GM23338 (cell line): ENCODE measurements around the gene PIAS1. TPM values are rescaled to one million over a fixed set of nuclear protein-coding genes. Genes with fewer than 3 reads are reported as not detected.
A peak's percentile ranks its signal among the peaks of the same experiment; 100 is the strongest.

ENCODE experiments used
- ATAC-seq: fragments of 200-7000 bp; cut with Tn5 transposase; 3 replicates; pipeline ENCODE4 v1.9.1; 2020
- DNase-seq: peaks from one replicate; pipeline ENCODE4 v3.0.0-alpha.2; 2015; ENCODE audit warnings: low spot score
- H2AFZ ChIP-seq: fragments of 200-600 bp; sonication (generic); 2 replicates; pipeline ENCODE4 v1.8.0; 2016; ENCODE audit warnings: antibody characterized with exemption, mild to moderate bottlenecking, moderate library complexity
- H3F3A ChIP-seq: fragments of 200-600 bp; sonication (generic); replicated peaks from 2 replicates; pipeline ENCODE4 v1.8.0; 2017; ENCODE audit warnings: antibody characterized with exemption, mixed run types, low read depth
- H3K27ac ChIP-seq: fragments of 200-600 bp; sonication (generic); 2 replicates; pipeline ENCODE4 v1.6.1; 2016; ENCODE audit warnings: low read depth
- H3K27me3 ChIP-seq: fragments of 200-600 bp; sonication (generic); 2 replicates; pipeline ENCODE4 v1.8.0; 2016; ENCODE audit warnings: mild to moderate bottlenecking, mixed run types, moderate library complexity; ENCODE audit not compliant: insufficient read depth
- H3K36me3 ChIP-seq: fragments of 200-600 bp; sonication (generic); 2 replicates; pipeline ENCODE4 v1.8.0; 2016; ENCODE audit warnings: mild to moderate bottlenecking; ENCODE audit not compliant: insufficient read depth
- H3K4me1 ChIP-seq: fragments of 200-600 bp; sonication (generic); 2 replicates; pipeline ENCODE4 v1.8.0; 2016; ENCODE audit warnings: mild to moderate bottlenecking, moderate library complexity; ENCODE audit not compliant: insufficient read depth
- H3K4me2 ChIP-seq: fragments of 200-600 bp; sonication (generic); 2 replicates; pipeline ENCODE4 v1.7.1; 2017; ENCODE audit warnings: mixed run types
- H3K4me3 ChIP-seq: fragments of 200-600 bp; sonication (generic); 2 replicates; pipeline ENCODE4 v1.6.1; 2016; ENCODE audit warnings: mixed run types
- H3K79me2 ChIP-seq: fragments of 200-600 bp; sonication (generic); replicated peaks from 2 replicates; pipeline ENCODE4 v1.8.0; 2017; ENCODE audit warnings: mild to moderate bottlenecking; ENCODE audit not compliant: insufficient read depth
- H3K9me2 ChIP-seq: fragments of 200-600 bp; sonication (generic); 2 replicates; pipeline ENCODE4 v1.8.0; 2017; ENCODE audit not compliant: insufficient read depth
- H4K20me1 ChIP-seq: fragments of 200-600 bp; sonication (generic); replicated peaks from 2 replicates; pipeline ENCODE4 v1.8.0; 2017; ENCODE audit warnings: mild to moderate bottlenecking; ENCODE audit not compliant: insufficient read depth
- H3K27ac Mint-ChIP-seq: 2 replicates; pipeline ENCODE4 v1.8.0; 2020; ENCODE audit warnings: inconsistent platforms, mild to moderate bottlenecking, moderate library complexity, mixed read lengths
- H3K27me3 Mint-ChIP-seq: 3 replicates; pipeline ENCODE4 v1.8.0; 2022; ENCODE audit warnings: low read depth, mild to moderate bottlenecking, moderate library complexity, mixed read lengths, inconsistent platforms; ENCODE audit not compliant: insufficient read depth, poor library complexity
- H3K36me3 Mint-ChIP-seq: 3 replicates; pipeline ENCODE4 v1.8.0; 2021; ENCODE audit warnings: low read depth, mild to moderate bottlenecking, inconsistent platforms, moderate library complexity, mixed read lengths
- H3K4me1 Mint-ChIP-seq: 3 replicates; pipeline ENCODE4 v1.8.0; 2020; ENCODE audit warnings: mild to moderate bottlenecking, inconsistent platforms, mixed read lengths
- H3K4me3 Mint-ChIP-seq: 3 replicates; pipeline ENCODE4 v1.8.0; 2021; ENCODE audit warnings: moderate library complexity, mild to moderate bottlenecking, inconsistent platforms, mixed read lengths
- H3K9me3 Mint-ChIP-seq: 3 replicates; pipeline ENCODE4 v1.8.0; 2020; ENCODE audit warnings: moderate library complexity, mild to moderate bottlenecking, inconsistent platforms, mixed read lengths
- ETS1 ChIP-seq: IDR thresholded peaks from 2 replicates; pipeline ENCODE4 v1.6.1; 2016; ENCODE audit warnings: antibody characterized with exemption
- EZH2 ChIP-seq: fragments of 200-600 bp; sonication (generic); IDR thresholded peaks from one replicate; pipeline ENCODE4 v1.8.0; 2017; ENCODE audit warnings: antibody characterized with exemption, mild to moderate bottlenecking, low read depth; ENCODE audit not compliant: unreplicated experiment
- EZH2phosphoT487 ChIP-seq: fragments of 200-600 bp; sonication (generic); IDR thresholded peaks from one replicate; pipeline ENCODE4 v1.8.1; 2018; ENCODE audit warnings: antibody characterized with exemption; ENCODE audit not compliant: unreplicated experiment
- JUNB ChIP-seq: IDR thresholded peaks from one replicate; pipeline ENCODE4 v1.6.1; 2016; ENCODE audit warnings: antibody characterized with exemption; ENCODE audit not compliant: unreplicated experiment
- NANOG ChIP-seq: IDR thresholded peaks from 2 replicates; pipeline ENCODE4 v1.6.1; 2016; ENCODE audit warnings: antibody characterized with exemption, borderline replicate concordance
- POLR2AphosphoS5 ChIP-seq: IDR thresholded peaks from 2 replicates; pipeline ENCODE4 v1.6.1; 2016; ENCODE audit warnings: antibody characterized with exemption, low read depth
- STAT1 ChIP-seq: IDR thresholded peaks from one replicate; pipeline ENCODE4 v1.6.1; 2016; ENCODE audit warnings: antibody characterized with exemption; ENCODE audit not compliant: unreplicated experiment
- ZNF114 ChIP-seq: fragments of 250-450 bp; sonication (Bioruptor Pico); IDR thresholded peaks from 2 replicates; pipeline ENCODE4 v1.5.0; 2020; ENCODE audit warnings: mild to moderate bottlenecking, moderate library complexity
- ZNF331 ChIP-seq: fragments of 250-450 bp; sonication (Bioruptor Pico); IDR thresholded peaks from 2 replicates; pipeline ENCODE4 v1.5.0; 2020; ENCODE audit warnings: low read depth, mild to moderate bottlenecking, moderate library complexity
- polyA plus RNA-seq: library from polyadenylated mRNA; unstranded; fragments of >200 nt; fragmentation: Nextera tagmentation; extraction: Ambion mirVana; gene quantifications from 2 replicates; pipeline ENCODE4 v1.2.1, GENCODE V29; 2016
- total RNA-seq: library from RNA; depleted of rRNA; stranded (reverse); fragments of >200 nt; shearing (Covaris generic); gene quantifications from 2 replicates; pipeline ENCODE4 v1.2.3, GENCODE V29; 2014
- TF ChIP-seq, protein P1 (sequence below): fragments of 250-450 bp; sonication (Bioruptor Pico); IDR thresholded peaks from 2 replicates; pipeline ENCODE4 v1.5.0; 2020; ENCODE audit warnings: mild to moderate bottlenecking, moderate library complexity
- TF ChIP-seq, protein P2 (sequence below): IDR thresholded peaks from one replicate; pipeline ENCODE4 v1.6.1; 2018; ENCODE audit warnings: antibody characterized with exemption; ENCODE audit not compliant: unreplicated experiment

PIAS1 gene
- total and polyA plus RNA-seq, 2 experiments from 2014 or later, result 30.7 to 32.1 TPM

DNA sequence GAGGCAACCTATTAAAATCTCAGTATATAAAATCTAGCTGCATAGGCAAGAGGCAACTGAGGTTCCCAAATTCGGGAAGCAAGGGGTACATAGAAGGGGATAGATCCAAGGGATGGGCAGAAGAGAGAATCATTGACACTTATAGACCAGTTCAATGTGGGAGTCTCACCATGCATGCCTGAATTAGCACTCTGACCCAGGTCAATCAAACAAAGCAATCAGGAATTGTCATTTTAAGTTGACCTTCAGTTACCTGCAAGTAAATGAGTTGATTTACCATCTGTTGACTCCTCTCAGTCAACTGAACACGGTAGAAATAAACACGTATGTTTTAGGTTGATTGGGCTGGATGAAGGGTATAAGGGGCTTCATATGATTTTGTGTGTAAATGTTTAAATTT is 33.4 kb upstream of the PIAS1 start:
- Mint-ChIP-seq H3K4me1 (no peaks in the 10 kb centered on the region), H3K36me3 (no peaks in the 10 kb centered on the region), H3K9me3 (no peaks in the 10 kb centered on the region; the same call in 2 of the 3 replicates), H3K27ac (no peak overlapping the region), H3K4me3 (no peak overlapping the region), H3K27me3 (peaks cover 10% of the 10 kb centered on the region)
- H3K4me3 ChIP-seq, result no peak overlapping the region
- no peak for DNase-seq
- H3K9me2 ChIP-seq, result 0 out of 2 replicates have a peak, but pooled peaks cover 15% of the 10 kb centered on the region
- no peak for ATAC-seq
- H2AFZ ChIP-seq, result 0 out of 2 replicates have a peak overlapping the region, but pooled peaks have one; percentile 47
- no peak overlapping the region for H3K27ac ChIP-seq
- H3K4me1 ChIP-seq, result no peaks in the 10 kb centered on the region
- no peak overlapping the region for H3K4me2 ChIP-seq
- no peaks in the 10 kb centered on the region for H3F3A ChIP-seq
- H3K36me3 ChIP-seq, result no peaks in the 10 kb centered on the region
- no peaks in the 10 kb centered on the region for H3K79me2 ChIP-seq
- no peaks in the 10 kb centered on the region for H4K20me1 ChIP-seq
- no peaks in the 10 kb centered on the region for H3K27me3 ChIP-seq
- no peak for TF ChIP-seq ZNF114 (CRISPR knock-in tag)
- no peak for TF ChIP-seq EZH2
- no peak for TF ChIP-seq STAT1

DNA sequence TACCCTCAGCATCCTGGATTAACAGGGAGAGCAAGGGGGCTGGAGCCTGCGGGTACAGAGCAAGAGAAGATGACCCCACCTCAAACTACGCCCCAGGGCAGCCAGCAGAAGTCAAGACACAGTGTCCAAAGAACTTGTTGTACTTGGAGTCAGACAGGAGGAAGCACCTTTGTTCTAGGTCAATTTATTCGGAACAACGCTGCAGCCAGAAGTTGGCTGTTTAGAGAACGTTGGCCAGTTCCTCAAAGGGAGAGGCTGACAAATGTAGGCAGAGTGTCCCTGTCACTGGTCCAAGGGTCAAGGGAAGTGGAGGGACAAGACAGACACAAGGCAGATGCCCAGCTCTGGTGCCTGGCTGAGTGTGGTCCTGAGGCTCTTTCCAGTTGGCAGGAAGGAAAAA is 32.1 kb upstream of the PIAS1 start:
- Mint-ChIP-seq H3K27me3 (peaks cover 10% of the 10 kb centered on the region), H3K9me3 (no peaks in the 10 kb centered on the region; the same call in 2 of the 3 replicates), H3K27ac (no peak overlapping the region), H3K36me3 (no peaks in the 10 kb centered on the region), H3K4me3 (no peak overlapping the region), H3K4me1 (no peaks in the 10 kb centered on the region)
- ATAC-seq (no peak), DNase-seq (no peak)
- Histone ChIP-seq H3K4me3 (no peak overlapping the region), H3K27me3 (no peaks in the 10 kb centered on the region), H3F3A (no peaks in the 10 kb centered on the region), H3K9me2 (0 out of 2 replicates have a peak, but pooled peaks cover 15% of the 10 kb centered on the region), H3K4me2 (no peak overlapping the region), H3K79me2 (no peaks in the 10 kb centered on the region), H4K20me1 (no peaks in the 10 kb centered on the region), H3K27ac (no peak overlapping the region), H3K36me3 (no peaks in the 10 kb centered on the region), H3K4me1 (no peaks in the 10 kb centered on the region), H2AFZ (0 out of 2 replicates have a peak overlapping the region, but pooled peaks have one; percentile 14)
- TF ChIP-seq JUNB (no peak), STAT1 (no peak), NANOG (no peak), ETS1 (no peak), POLR2AphosphoS5 (no peak), ZNF331 (CRISPR knock-in tag) (no peak), EZH2phosphoT487 (no peak), ZNF114 (CRISPR knock-in tag) (no peak)
- TF ChIP-seq, protein P1, sequence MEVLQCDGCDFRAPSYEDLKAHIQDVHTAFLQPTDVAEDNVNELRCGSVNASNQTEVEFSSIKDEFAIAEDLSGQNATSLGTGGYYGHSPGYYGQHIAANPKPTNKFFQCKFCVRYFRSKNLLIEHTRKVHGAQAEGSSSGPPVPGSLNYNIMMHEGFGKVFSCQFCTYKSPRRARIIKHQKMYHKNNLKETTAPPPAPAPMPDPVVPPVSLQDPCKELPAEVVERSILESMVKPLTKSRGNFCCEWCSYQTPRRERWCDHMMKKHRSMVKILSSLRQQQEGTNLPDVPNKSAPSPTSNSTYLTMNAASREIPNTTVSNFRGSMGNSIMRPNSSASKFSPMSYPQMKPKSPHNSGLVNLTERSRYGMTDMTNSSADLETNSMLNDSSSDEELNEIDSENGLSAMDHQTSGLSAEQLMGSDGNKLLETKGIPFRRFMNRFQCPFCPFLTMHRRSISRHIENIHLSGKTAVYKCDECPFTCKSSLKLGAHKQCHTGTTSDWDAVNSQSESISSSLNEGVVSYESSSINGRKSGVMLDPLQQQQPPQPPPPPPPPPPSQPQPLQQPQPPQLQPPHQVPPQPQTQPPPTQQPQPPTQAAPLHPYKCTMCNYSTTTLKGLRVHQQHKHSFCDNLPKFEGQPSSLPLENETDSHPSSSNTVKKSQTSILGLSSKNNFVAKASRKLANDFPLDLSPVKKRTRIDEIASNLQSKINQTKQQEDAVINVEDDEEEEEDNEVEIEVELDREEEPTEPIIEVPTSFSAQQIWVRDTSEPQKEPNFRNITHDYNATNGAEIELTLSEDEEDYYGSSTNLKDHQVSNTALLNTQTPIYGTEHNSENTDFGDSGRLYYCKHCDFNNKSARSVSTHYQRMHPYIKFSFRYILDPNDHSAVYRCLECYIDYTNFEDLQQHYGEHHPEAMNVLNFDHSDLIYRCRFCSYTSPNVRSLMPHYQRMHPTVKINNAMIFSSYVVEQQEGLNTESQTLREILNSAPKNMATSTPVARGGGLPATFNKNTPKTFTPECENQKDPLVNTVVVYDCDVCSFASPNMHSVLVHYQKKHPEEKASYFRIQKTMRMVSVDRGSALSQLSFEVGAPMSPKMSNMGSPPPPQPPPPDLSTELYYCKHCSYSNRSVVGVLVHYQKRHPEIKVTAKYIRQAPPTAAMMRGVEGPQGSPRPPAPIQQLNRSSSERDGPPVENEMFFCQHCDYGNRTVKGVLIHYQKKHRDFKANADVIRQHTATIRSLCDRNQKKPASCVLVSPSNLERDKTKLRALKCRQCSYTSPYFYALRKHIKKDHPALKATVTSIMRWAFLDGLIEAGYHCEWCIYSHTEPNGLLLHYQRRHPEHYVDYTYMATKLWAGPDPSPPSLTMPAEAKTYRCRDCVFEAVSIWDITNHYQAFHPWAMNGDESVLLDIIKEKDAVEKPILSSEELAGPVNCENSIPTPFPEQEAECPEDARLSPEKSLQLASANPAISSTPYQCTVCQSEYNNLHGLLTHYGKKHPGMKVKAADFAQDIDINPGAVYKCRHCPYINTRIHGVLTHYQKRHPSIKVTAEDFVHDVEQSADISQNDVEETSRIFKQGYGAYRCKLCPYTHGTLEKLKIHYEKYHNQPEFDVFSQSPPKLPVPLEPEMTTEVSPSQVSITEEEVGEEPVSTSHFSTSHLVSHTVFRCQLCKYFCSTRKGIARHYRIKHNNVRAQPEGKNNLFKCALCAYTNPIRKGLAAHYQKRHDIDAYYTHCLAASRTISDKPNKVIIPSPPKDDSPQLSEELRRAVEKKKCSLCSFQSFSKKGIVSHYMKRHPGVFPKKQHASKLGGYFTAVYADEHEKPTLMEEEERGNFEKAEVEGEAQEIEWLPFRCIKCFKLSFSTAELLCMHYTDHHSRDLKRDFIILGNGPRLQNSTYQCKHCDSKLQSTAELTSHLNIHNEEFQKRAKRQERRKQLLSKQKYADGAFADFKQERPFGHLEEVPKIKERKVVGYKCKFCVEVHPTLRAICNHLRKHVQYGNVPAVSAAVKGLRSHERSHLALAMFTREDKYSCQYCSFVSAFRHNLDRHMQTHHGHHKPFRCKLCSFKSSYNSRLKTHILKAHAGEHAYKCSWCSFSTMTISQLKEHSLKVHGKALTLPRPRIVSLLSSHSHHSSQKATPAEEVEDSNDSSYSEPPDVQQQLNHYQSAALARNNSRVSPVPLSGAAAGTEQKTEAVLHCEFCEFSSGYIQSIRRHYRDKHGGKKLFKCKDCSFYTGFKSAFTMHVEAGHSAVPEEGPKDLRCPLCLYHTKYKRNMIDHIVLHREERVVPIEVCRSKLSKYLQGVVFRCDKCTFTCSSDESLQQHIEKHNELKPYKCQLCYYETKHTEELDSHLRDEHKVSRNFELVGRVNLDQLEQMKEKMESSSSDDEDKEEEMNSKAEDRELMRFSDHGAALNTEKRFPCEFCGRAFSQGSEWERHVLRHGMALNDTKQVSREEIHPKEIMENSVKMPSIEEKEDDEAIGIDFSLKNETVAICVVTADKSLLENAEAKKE, result no peak
- TF ChIP-seq, protein P2, sequence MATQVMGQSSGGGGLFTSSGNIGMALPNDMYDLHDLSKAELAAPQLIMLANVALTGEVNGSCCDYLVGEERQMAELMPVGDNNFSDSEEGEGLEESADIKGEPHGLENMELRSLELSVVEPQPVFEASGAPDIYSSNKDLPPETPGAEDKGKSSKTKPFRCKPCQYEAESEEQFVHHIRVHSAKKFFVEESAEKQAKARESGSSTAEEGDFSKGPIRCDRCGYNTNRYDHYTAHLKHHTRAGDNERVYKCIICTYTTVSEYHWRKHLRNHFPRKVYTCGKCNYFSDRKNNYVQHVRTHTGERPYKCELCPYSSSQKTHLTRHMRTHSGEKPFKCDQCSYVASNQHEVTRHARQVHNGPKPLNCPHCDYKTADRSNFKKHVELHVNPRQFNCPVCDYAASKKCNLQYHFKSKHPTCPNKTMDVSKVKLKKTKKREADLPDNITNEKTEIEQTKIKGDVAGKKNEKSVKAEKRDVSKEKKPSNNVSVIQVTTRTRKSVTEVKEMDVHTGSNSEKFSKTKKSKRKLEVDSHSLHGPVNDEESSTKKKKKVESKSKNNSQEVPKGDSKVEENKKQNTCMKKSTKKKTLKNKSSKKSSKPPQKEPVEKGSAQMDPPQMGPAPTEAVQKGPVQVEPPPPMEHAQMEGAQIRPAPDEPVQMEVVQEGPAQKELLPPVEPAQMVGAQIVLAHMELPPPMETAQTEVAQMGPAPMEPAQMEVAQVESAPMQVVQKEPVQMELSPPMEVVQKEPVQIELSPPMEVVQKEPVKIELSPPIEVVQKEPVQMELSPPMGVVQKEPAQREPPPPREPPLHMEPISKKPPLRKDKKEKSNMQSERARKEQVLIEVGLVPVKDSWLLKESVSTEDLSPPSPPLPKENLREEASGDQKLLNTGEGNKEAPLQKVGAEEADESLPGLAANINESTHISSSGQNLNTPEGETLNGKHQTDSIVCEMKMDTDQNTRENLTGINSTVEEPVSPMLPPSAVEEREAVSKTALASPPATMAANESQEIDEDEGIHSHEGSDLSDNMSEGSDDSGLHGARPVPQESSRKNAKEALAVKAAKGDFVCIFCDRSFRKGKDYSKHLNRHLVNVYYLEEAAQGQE, result no peak
